SH-SY5Y (cell line): Measurements from ENCODE around the gene DOCK2.

ENCODE experiments used
- GATA2 ChIP-seq: IDR thresholded peaks from 2 replicates; pipeline ENCODE4 v1.6.1; 2011; ENCODE audit warnings: mild to moderate bottlenecking, low read depth, low read length
- GATA3 ChIP-seq: IDR thresholded peaks from 2 replicates; pipeline ENCODE4 v1.6.1; 2011; ENCODE audit warnings: low read depth, mild to moderate bottlenecking, low read length, moderate library complexity

- TF ChIP-seq GATA3 (no peak), GATA2 (no peak)
Observed at GRCh38 chr5:169717288-169717687, 80.2 kb downstream of the DOCK2 start.
